Osteocyte (in vitro differentiated cells): ENCODE results near the gene SF3A1. TPM values are rescaled to one million over a fixed set of nuclear protein-coding genes. Genes with fewer than 3 reads are reported as not detected.
A peak's percentile ranks its signal among the peaks of the same experiment; 100 is the strongest.

Source experiments
- DNase-seq: peaks from one replicate; pipeline ENCODE4 v3.0.0; 2021; ENCODE audit warnings: mixed read lengths; ENCODE audit not compliant: unreplicated experiment; ENCODE audit errors: extremely low spot score
- H3K27ac Mint-ChIP-seq: one replicate; pipeline ENCODE4 v1.8.0; 2021; ENCODE audit warnings: mild to moderate bottlenecking, mixed read lengths; ENCODE audit not compliant: unreplicated experiment
- H3K27me3 Mint-ChIP-seq: one replicate; pipeline ENCODE4 v1.8.0; 2021; ENCODE audit warnings: mixed read lengths; ENCODE audit not compliant: unreplicated experiment
- H3K36me3 Mint-ChIP-seq: one replicate; pipeline ENCODE4 v1.8.0; 2021; ENCODE audit warnings: mixed read lengths; ENCODE audit not compliant: unreplicated experiment
- H3K4me1 Mint-ChIP-seq: one replicate; pipeline ENCODE4 v1.8.0; 2021; ENCODE audit warnings: mixed read lengths; ENCODE audit not compliant: unreplicated experiment
- H3K4me3 Mint-ChIP-seq: one replicate; pipeline ENCODE4 v1.8.0; 2021; ENCODE audit warnings: mild to moderate bottlenecking, moderate library complexity, mixed read lengths; ENCODE audit not compliant: unreplicated experiment
- H3K9me3 Mint-ChIP-seq: one replicate; pipeline ENCODE4 v1.8.0; 2021; ENCODE audit warnings: mixed read lengths; ENCODE audit not compliant: unreplicated experiment
- CTCF ChIP-seq: fragments of 200-600 bp; sonication (generic); IDR thresholded peaks from 2 replicates; pipeline ENCODE4 v1.5.0; 2021; ENCODE audit warnings: antibody characterized with exemption, mild to moderate bottlenecking, moderate library complexity
- total RNA-seq: library from RNA; stranded (reverse); gene quantifications from 2 replicates; pipeline ENCODE4 v1.2.1, GENCODE V29; 2021

Gene SF3A1
- total RNA-seq, 1 donor from 2014 or later: 170 TPM

GRCh38 chr22:30375312-30375849 is 18.7 kb upstream of the SF3A1 start:
- no peaks in the 10 kb centered on the region for H3K27me3 Mint-ChIP-seq
- DNase-seq: no peak
- H3K36me3 Mint-ChIP-seq: peaks cover 6% of the 10 kb centered on the region
- H3K4me3 Mint-ChIP-seq: no peak overlapping the region
- H3K4me1 Mint-ChIP-seq: no peaks in the 10 kb centered on the region
- TF ChIP-seq CTCF: no peak
- H3K27ac Mint-ChIP-seq: no peak overlapping the region
- H3K9me3 Mint-ChIP-seq: no peaks in the 10 kb centered on the region

- peak; percentile 80 for DNase-seq
- Mint-ChIP-seq H3K4me3 (no peak overlapping the region), H3K4me1 (no peaks in the 10 kb centered on the region), H3K27ac (no peak overlapping the region), H3K36me3 (no peaks in the 10 kb centered on the region), H3K27me3 (no peaks in the 10 kb centered on the region), H3K9me3 (no peaks in the 10 kb centered on the region)
- no peak for TF ChIP-seq CTCF
Measured at GRCh38 chr22:30373331-30374325, 16.9 kb upstream of the SF3A1 start.

GRCh38 chr22:30372915-30373314 is 16.2 kb upstream of the SF3A1 start:
- Mint-ChIP-seq H3K9me3 (no peaks in the 10 kb centered on the region), H3K4me3 (no peak overlapping the region), H3K27me3 (no peaks in the 10 kb centered on the region), H3K27ac (no peak overlapping the region), H3K36me3 (no peaks in the 10 kb centered on the region), H3K4me1 (no peaks in the 10 kb centered on the region)
- no peak for TF ChIP-seq CTCF
- DNase-seq: no peak

GRCh38 chr22:30371981-30372380 is 15.3 kb upstream of the SF3A1 start:
- Mint-ChIP-seq H3K27ac (no peak overlapping the region), H3K9me3 (no peaks in the 10 kb centered on the region), H3K4me1 (no peaks in the 10 kb centered on the region), H3K36me3 (no peaks in the 10 kb centered on the region), H3K4me3 (no peak overlapping the region), H3K27me3 (no peaks in the 10 kb centered on the region)
- TF ChIP-seq CTCF: no peak
- DNase-seq: no peak

GRCh38 chr22:30371321-30371720 is 14.6 kb upstream of the SF3A1 start:
- Mint-ChIP-seq H3K36me3 (no peaks in the 10 kb centered on the region), H3K27me3 (no peaks in the 10 kb centered on the region), H3K27ac (no peak overlapping the region), H3K4me1 (no peaks in the 10 kb centered on the region), H3K9me3 (no peaks in the 10 kb centered on the region), H3K4me3 (no peak overlapping the region)
- DNase-seq: no peak
- no peak for TF ChIP-seq CTCF
